ENCODE data around the gene CHURC1. TPM values are rescaled to one million over a fixed set of nuclear protein-coding genes. Genes with fewer than 3 reads are reported as not detected.

Gene CHURC1
- total RNA-seq, 1 donor from 2014 or later: 31.9 TPM

GRCh38 chr14:64971491-64971942, 57.3 kb downstream of the CHURC1 start:
- Histone ChIP-seq H3K9me3 (no peaks in the 10 kb centered on the region), H3K36me3 (no peaks in the 10 kb centered on the region), H3K27ac (no peak overlapping the region), H3K4me1 (peaks cover 9 to 12% of the 10 kb centered on the region in 2 donors), H3K27me3 (no peaks in the 10 kb centered on the region), H3K4me3 (peak overlapping the region; percentile 69 to 77)
- TF ChIP-seq CTCF (IDR thresholded peaks at IDR 0.05): no peak
- intact Hi-C loops (cut with DNase I): loop anchor here (5.0 kb wide), 1 partner anchor 54 kb away; no protein-coding TSS in a partner anchor
- no peak for DNase-seq (ENCODE audit: low spot score in 2 of 2)

GRCh38 chr14:64971943-64972791, 57.9 kb downstream of the CHURC1 start, which contains the start of gene RAB15:
TSS of gene RAB15 (minus strand) at chr14:64972336. CDS start at chr14:64972076, 260 bp downstream.
- peak within 1 kb of the TSS in 1 of 2 donors; percentile 32 for H3K27ac ChIP-seq
- H3K27me3 ChIP-seq: no peaks in the 10 kb centered on the region
- peak within 1 kb of the TSS; percentile 69 to 77 for H3K4me3 ChIP-seq
- peaks cover 9 to 12% of the 10 kb centered on the region in 2 donors for H3K4me1 ChIP-seq
- TF ChIP-seq CTCF (IDR thresholded peaks at IDR 0.05): no peak
- intact Hi-C loops (cut with DNase I): loop anchor here (5.0 kb wide), 1 partner anchor 55 kb away; no protein-coding TSS in a partner anchor
- DNase-seq (ENCODE audit: low spot score in 2 of 2): no peak
- H3K9me3 ChIP-seq: no peaks in the 10 kb centered on the region
- H3K36me3 ChIP-seq: no peaks in the 10 kb centered on the region

- peak overlapping the region in 1 of 2 donors; percentile 77 for H3K4me3 ChIP-seq
- H3K27me3 ChIP-seq: no peaks in the 10 kb centered on the region
- no peak for DNase-seq (ENCODE audit: low spot score in 2 of 2)
- no peaks in the 10 kb centered on the region for H3K9me3 ChIP-seq
- H3K4me1 ChIP-seq: peaks cover 9 to 12% of the 10 kb centered on the region in 2 donors
- H3K36me3 ChIP-seq: no peaks in the 10 kb centered on the region
- intact Hi-C loops (cut with DNase I): loop anchor here (5.0 kb wide), 1 partner anchor 56 kb away; no protein-coding TSS in a partner anchor
- peak overlapping the region in 1 of 2 donors; percentile 32 for H3K27ac ChIP-seq
- TF ChIP-seq CTCF (IDR thresholded peaks at IDR 0.05): no peak
These were observed 58.8 kb downstream of the CHURC1 start for GRCh38 chr14:64973026-64973442.

GRCh38 chr14:64973826-64974225, 59.6 kb downstream of the CHURC1 start:
- Histone ChIP-seq H3K27ac (no peak overlapping the region), H3K4me3 (no peak overlapping the region), H3K4me1 (peaks cover 9 to 12% of the 10 kb centered on the region in 2 donors), H3K9me3 (no peaks in the 10 kb centered on the region), H3K27me3 (no peaks in the 10 kb centered on the region), H3K36me3 (no peaks in the 10 kb centered on the region)
- no peak for DNase-seq (ENCODE audit: low spot score in 2 of 2)
- no peak for TF ChIP-seq CTCF (IDR thresholded peaks at IDR 0.05)
- intact Hi-C loops (cut with DNase I): loop anchor here (5.0 kb wide), 1 partner anchor 57 kb away; no protein-coding TSS in a partner anchor

- H3K27ac ChIP-seq: no peak overlapping the region
- DNase-seq (ENCODE audit: low spot score in 2 of 2): no peak
- no peak for TF ChIP-seq CTCF (IDR thresholded peaks at IDR 0.05)
- H3K27me3 ChIP-seq: no peaks in the 10 kb centered on the region
- no peaks in the 10 kb centered on the region for H3K9me3 ChIP-seq
- intact Hi-C loops (cut with DNase I): loop anchor here (5.0 kb wide), 1 partner anchor 57 kb away; no protein-coding TSS in a partner anchor
- no peak overlapping the region for H3K4me3 ChIP-seq
- no peaks in the 10 kb centered on the region for H3K36me3 ChIP-seq
- peaks cover 9 to 12% of the 10 kb centered on the region in 2 donors for H3K4me1 ChIP-seq
These were observed 60.3 kb downstream of the CHURC1 start for GRCh38 chr14:64974563-64974962.
